Stimulated activated CD8-positive, alpha-beta memory T cell treated with anti-CD3 and anti-CD28 coated beads, Interleukin-4, amount 100 ng/mL, for 24 hours (primary cell): ENCODE measurements around the gene ABI2.
"Not testable (repeated sequence)": the region's sequence is repeated elsewhere in the genome, so short reads cannot be mapped to it uniquely, and the experiment has no call there.

ENCODE experiments used
- DNase-seq: peaks from one replicate; pipeline ENCODE4 v3.0.0-alpha.2; 2020; ENCODE audit warnings: low read depth

The ABI2 gene

DNA sequence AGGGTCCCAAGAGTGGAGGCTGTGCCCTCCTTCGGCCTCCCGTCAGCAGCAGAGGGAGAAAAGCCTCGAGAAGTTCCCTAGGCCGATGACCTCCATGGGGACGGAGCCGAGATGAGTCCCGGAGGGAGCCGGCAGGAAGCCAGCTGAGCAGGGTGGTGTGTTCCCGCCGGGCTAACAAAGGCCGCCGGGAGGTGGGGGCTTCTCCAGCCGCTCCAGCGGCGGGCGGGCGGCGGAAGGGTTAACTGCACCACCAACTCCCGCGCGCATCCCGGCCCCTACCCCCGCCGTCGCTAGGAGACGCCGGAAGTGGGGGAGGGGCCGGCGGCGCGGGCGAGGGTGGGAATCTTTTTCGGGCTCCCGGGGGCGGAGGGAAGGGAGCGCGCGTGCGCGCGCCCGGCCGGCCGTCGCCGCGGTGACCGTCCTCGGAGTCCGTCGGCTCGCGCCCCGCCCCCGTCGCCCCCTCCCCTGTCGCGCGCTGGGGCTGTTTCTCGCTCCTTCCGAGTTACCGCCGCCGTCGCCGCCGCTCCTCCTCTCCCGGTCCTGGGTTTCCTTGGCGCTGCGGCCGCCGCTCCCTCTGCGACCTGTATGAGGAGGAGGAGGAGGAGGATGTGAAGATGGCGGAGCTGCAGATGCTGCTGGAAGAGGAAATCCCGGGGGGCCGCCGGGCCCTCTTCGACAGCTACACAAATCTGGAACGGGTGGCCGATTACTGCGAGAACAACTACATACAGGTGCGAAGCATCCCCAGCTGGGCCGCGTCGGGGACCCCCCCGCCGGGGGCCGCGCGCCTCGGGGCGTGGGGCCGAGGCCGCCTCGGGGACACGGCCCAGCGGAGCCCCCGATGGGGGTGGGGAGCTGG is at the start of gene ABI2:
Gene ABI2, plus strand, starts transcription at position 494 of the 859 bp plus-strand sequence. Its CDS starts 121 bp downstream, at position 615.
- peak; percentile 68 for DNase-seq

DNA sequence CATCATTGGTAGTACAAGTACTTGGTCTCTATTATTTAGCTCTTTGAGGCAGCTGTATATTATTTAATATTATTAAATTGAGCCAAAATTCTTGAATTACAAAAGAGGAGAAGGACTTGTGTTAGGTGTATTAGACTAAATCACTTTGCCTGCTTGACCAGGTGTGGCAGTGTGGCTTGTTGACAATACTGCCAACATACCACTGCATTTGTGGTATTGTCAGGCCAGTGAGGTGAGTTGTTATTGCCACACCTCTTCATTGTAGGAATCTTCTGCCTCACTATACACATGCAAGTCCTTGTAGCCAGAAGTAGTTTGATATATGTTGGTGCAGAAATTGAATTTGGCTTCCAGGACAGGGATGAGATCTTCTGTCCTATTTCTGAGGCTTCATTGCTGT is 48.9 kb upstream of the ABI2 start:
- DNase-seq, result no peak

DNA sequence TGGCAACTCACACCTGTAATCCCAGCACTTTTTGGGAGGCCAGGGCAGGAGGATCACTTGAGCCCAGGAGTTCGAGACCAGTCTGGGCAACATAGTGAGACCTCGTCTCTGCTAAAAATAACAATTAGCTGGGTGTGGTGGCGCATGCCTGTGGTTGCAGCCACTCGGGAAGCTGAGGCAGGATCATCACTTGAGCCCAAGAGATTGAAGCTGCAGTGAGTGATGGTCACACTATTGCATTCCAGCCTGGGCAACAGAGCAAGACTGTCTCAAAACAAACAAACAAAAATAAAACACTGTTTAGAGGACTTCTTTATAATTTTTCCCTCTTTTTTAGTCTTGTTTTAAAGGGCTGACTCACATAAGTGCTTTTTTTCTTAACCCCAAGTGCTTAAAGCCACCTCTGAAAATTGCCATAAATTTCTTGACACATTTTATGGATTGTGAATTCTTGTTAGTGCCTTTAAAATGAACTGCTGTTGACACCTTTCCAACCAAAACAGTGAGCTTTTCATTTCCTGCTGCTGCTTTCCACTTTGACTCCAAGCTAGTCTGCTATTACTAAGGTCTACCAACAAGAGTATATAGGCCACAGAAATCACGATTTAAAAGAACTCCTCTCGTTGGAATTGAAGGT is 47.6 kb upstream of the ABI2 start:
- no peak for DNase-seq

DNA sequence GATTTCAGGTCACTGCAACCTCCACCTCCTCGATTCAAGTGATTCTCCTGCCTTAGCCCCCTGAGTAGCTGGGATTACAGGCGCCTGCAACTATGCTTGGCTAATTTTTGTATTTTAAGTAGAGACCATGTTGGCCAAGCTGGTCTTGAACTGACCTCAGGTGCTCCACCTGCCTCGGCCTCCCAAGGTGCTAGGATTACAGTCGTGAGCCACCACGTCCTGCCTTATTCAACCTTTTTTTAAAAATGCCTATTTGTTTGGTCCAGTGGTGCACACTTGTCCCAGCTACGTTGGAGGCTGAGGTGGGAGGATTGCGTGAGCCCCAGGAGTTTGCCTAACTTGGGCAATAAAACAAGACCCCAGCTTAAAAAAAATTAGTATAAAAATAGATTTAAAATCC is 46.1 kb upstream of the ABI2 start:
- DNase-seq, result no peak

DNA sequence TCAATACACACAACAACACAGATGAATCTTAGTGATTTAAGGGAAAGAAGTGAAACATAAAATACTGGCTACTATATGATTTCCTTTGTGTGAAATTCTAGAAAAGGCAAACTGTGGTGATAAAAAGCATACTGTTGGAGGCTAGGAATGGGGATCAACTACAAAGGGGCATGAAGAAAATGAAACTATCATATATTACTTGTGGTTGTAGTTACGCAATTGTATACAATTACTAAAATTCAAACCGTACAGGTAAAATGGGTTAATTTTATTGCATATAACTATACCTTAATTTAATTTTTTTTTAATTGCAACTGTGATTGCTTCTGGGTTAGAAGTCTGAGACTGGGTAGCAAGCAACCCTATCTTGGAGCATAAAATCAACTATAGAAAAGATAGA is 41.7 kb upstream of the ABI2 start:
- no peak for DNase-seq

DNA sequence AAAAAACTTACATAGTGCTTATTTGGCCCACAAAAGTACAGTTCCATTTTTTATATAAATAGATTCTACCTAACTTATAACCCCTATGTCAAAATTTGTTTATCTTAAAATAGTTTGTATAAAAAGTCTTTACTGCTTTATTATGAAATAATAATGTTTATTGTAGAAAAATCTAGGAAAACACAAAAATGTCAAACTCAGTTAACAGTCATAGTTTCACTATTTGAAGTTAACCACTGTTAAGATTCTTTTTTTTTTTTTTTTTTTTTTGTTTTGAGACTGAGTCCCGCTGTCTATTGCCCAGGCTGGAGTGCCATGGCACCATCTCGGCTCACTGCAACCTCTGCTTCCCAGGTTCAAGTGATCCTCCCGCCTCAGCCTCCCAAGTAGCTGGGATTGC is 26.5 kb upstream of the ABI2 start:
- no peak for DNase-seq

DNA sequence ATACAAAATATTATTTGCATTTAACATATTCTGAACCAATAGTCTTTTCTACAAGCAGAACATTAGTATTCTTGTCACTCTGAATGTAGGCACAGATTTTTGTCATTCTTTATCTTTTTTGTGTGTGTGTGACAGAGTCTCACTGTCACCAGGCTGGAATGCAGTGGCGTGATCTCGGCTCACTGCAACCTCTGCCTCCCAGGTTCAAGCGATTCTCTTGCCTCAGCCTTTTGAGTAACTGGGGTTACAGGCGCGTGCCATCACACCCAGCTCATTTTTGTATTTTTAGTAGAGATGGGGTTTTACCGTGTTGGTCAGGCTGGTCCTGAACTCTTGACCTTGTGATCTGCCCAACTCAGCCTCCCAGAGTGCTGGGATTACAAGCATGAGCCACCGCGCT is 25.6 kb upstream of the ABI2 start:
- not testable (repeated sequence) for DNase-seq

DNA sequence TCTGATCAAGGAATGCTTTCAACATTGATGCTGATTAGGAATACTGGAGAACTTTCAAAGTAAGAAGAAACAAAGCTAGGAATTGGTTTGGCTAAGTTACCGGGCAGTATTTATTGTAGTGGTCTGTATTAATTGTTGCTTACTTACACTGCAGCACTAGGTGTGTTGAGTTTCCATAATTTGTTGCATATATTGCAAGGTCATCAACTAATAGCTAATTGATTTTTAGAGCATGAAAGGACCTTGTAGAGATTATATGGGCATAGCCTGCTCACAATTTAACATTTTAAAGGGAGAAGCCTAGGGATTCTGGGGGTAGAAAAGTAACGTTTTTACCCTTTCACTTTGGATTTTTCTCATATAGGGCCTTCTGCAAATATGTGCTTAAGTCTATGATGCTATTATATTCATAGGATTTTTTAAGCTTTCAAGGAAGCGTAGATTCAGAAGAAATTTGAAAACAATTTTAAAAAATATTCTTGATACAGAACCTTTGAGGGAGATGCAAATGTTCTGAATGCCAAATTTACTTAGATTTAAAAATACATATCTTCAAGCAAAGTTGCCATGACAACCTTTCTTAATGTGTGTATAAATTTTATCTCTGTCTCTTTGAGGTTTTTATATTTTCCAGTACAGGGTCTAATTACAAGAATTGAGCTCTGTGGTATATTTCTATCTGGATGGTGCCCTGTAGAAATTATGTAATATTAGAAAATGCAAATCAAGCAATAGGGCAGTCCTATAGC is 17.3 kb upstream of the ABI2 start:
- no peak for DNase-seq

DNA sequence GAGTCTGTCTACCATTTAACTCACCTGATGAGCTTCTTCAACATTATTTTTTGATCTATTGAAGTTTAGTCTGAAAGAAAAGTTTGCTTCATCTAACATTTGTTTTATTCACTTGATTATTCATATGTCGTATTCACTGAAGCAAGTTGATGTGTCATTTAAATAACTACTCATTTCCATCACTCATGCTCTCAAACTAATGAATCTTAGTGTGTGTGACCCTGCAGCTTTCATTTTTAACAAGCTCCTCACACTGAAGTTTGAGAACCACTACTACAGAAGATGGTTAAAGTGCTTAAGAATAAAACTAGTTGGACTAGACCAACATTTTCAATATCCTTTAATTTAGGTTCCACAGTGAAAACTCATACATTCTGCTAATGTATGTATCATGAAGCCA is 1.8 kb upstream of the ABI2 start:
- DNase-seq, result no peak

DNA sequence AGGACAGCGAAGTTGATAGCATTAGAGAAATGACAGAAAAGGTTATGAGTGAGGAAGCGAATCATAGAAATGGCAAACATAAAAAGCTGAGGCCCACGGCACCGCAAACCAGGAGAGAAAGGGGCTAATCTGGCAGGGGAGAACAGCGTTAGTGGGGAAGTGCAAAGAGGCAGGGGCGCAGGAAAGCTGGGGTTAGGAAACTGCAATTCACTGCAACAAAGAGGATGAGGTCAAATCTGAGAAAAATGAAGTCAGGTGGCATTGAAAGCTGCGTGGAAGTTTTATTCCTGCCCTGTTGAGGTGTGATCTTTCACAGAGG is 653 bp upstream of the ABI2 start:
- no peak for DNase-seq

DNA sequence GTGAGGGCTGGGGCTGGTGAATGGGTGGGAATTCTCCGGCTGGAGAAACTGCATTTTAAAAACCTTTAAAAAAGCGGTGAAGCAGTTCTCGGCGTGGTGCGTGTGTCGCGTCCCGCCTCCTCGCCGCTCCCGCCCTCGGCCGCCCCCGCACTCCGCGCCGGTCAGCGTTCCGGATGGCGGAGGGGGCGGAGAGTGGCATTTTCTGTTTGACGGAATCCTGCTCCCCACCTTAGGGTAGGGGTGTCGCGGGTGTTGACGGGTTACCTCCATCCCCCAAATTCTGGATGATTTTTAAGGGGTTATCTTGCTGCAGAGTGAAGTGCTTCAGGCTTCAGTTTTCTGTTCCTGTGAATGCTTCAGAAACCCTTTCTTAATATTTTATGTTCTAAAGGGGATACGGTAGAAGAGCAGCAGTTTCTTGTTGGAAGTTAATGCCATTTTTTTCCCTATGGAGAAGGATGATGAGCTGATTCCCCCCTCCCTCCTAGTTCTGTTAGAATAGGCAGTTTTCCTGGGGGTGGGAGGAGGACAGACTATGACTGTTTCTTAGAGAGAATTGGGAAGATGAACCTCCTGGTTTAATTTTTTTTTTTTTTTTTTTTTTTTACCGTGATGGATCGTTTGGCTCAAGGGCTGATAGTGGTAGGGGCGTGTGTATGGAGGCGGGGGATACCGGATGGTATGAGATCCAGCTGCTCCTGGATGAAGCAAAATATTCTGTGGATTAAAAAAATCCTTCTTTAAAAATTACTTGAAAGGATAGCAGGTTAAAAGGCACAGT is 756 bp downstream of the ABI2 start:
- peak; percentile 29 for DNase-seq

DNA sequence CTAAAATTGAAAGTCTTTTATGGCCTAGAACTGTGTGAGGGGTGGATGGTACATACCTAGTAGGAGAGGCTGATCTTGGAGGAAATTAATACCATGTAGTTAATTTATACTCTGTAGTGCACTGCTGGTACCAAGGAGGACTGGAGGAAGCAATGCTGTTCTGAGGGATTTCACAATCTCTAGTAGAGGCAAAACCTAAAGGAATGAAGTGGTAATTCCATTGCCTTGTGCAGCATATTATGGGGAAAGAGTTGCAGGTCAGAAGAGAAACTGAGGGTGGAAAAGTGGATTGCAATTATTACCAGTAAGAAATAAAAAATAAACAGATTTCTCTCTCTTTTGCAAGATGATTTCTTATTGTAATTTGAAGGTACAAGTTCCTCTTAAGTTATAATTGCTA is 2.2 kb downstream of the ABI2 start:
- DNase-seq, result no peak

DNA sequence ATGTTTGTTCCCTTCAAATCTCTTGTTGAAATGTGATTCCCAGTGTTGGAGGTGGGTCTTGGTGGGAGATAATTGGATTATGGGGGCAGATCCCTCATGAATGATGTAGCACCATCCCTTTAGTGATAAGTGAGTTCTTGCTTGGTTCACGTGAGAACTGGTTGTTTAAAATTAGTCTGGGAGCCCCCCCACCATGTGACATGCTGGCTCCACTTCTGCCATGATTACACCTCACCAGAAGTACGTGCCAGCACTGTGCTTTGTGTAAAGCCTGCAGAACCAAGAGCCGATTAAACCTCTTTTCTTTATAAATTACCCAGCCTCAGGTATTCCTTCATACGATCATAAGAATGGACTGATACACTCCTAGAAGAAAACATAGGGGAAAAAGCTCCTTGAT is 10.1 kb downstream of the ABI2 start:
- DNase-seq, result no peak

DNA sequence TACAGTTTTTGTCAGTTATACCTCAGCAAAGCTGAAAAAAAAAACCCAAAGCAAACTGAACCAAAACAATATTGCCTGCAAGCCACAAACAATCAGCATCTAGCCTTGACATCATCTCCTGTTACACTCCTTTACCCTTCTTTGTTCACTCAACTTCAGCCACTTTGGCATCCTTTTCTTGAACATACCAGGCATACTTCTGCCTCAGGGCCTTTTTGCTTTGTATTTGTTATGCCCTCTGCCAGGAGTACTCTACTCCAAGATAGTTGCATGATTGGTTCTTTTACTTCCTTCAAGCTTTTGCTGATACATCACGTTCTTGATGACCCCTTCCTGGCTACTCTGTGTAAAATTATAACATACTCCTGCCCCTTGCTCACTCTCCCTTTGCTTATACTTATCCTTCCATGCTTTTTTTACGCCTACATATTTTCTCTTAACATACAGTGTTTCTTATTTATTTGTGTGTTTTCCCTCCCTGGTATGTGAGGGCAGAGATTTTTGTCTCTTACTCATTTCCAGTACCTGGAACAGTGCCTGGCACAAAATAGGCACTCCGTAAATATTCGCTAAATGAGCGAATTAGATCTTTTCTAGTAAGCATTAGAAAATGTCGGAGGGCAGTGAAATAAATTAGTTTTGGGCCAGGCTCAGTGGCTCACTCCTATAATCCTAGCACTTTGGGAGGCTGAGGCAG is 12.7 kb downstream of the ABI2 start:
- DNase-seq, result no peak

DNA sequence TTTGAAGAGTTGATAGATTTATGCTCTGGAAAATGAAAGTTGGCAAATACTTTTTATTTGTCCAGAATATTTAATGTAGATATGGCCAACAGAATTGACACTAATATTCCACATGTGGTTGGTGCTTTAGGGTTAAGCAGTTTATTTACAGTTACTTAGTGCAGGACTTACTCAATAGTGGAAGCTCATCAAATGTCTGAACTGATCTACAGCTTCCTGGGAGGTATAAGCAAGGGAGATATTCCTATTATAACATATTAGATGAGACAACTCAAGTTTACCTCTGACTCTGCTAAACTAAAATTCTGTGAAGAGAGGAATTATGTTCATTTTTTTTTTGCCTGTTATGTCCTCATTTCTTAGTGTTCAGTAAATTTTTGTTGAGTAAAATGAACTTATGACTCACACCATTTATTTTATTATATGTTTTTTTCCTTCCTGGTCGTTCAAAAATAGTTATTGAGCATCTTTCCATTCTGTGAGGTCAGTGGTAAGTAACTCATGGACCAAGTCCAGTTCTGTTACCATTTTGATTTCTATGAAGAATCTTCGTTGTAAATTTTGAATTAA is 13.6 kb downstream of the ABI2 start:
- DNase-seq, result no peak

DNA sequence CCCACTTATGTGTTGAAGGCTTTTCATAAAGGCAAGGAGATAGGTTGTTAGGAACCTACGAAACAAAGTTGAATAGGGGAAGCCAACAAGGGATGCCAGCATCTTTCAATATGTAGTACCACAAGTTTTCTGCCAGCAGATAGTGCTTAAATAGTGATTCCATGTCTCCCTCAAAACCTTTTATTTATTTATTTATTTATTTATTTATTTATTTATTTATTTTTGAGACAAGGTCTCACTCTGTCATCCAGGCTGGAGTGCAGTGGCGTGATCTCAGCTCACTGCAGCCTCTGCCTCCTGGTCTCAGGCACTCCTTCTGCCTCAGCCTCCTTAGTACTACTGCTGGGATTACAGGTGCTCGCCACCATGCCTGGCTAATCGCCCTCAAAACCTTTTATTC is 14.2 kb downstream of the ABI2 start:
- not testable (repeated sequence) for DNase-seq

DNA sequence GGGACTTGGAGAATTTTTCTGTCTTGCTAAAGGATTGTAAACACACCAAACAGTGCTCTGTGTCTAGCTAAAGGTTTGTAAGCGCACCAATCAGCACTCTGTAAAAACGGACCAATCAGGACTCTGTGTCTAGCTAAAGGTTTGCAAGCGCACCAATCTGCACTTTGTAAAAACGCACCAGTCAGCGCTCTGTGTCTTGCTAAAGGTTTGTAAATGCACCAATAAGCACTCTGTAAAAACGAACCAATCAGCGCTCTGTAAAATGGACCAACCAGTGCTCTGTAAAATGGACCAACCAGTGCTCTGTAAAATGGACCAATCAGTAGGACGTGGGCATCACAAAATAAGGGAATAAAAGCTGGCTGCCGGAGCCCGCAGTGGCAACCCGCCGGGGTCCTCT is 16.5 kb downstream of the ABI2 start:
- no peak for DNase-seq

DNA sequence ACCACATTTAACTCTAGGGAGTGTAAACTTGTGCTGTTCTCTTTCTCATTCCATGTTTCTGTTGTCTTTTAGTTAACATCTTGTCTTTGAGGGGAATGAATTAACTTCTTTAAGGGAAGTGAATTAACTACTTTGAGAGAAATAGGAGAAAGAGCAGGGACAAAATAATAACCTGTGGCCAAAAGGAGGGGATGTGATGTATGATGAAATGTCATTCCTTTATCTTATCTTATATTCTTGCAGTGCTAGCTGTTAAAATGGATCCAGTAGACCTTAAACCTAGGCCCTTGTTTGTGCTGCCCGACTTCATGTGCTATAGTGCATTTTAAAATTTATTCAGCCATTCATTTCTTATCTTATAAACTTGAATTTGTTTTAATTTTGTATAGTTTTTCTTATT is 18.4 kb downstream of the ABI2 start:
- no peak for DNase-seq

DNA sequence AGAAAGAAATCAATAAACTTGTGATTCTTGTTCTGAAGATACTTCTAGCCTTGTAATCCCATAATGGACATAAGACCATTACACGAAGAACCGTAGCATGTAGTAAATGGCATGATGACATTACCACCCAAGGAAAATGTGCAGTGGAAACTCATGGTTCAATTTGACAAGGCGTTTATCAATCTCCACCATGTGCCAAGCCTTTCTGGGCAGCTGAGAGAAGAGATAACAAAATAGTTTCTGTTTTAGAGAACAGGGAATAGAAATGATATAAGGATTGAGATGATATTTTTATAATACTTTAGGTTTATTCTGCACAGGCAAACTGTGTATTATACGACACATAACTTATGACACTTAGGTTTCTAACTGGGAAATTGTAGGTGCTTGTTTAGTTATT is 19.2 kb downstream of the ABI2 start:
- no peak for DNase-seq

DNA sequence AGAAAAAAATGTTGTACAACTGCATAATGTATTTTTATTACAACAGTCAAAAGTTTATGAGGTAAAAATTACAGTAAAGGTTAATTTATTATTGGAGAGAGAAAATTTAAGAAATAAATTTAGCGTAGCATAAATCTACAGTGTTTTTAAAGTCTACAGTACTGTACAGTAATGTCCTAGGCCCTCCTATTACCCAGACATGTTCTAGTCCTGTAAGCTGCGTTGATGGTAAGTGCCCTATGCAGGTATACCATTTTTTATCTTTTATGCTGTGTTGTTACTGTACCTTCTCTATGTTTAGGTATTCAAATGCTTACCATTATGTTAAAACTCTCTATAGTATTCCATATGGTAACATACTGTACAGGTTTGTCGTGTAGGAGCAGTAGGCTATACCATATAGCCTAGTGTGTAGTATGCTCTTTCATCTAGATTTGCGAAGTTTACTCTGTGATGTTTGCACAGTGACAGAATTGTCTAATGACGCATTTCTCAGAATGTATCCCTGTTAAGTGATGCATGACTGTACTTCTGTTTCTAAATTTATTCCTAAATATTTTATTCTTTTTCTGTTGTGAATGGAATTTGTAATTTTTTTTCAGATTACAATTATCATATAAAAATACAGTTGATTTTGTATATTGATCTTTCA is 24.5 kb downstream of the ABI2 start:
- DNase-seq, result no peak

DNA sequence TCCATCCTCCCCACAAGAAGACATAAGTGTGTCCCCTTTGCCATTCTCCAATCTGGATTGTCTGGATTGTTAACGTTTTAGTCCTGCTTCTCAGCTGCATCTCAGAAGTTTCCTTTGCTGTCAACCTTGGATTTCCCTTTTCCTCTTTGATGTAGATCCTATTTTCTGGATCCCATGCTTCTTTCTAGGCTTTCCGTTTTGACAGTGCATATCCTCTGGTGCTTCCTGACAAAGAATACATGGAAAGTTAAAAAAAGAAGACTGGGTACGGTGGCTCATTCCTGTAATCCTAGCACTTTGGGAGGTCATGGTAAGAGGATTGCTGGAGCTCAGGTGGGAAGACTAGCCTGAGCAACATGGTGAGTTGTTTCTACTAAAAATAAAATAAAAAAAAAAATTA is 26.8 kb downstream of the ABI2 start:
- DNase-seq, result no peak
